ENCODE results near the gene GPATCH11. TPM values are rescaled to one million over a fixed set of nuclear protein-coding genes. Genes with fewer than 3 reads are reported as not detected.
A peak's percentile ranks its signal among the peaks of the same experiment; 100 is the strongest.

The GPATCH11 gene
- total and polyA plus RNA-seq, 3 experiments from 2014 or later = 9.0 to 20.2 (median 17.8) TPM

- peaks cover 22 to 25% (median 24%) of the 10 kb centered on the region in 3 donors for H3K4me1 Mint-ChIP-seq
- no peaks in the 10 kb centered on the region for H3K9me3 Mint-ChIP-seq
- POLR2A ChIA-PET = interaction anchor here (0.6 kb wide), 1 partner anchor 10 kb away, joined by 4 read pairs; no protein-coding TSS in a partner anchor
- Histone ChIP-seq H3K4me3 (ENCODE audit: low read length) (no peak overlapping the region), H3K27me3 (ENCODE audit: insufficient read depth, low read length, poor library complexity, severe bottlenecking) (no peaks in the 10 kb centered on the region), H3K36me3 (ENCODE audit: insufficient read depth, low read length) (peaks cover 11% of the 10 kb centered on the region), H3K4me1 (ENCODE audit: insufficient read depth, low read length) (no peaks in the 10 kb centered on the region), H3K9me3 (ENCODE audit: low read length) (no peaks in the 10 kb centered on the region), H3K27ac (ENCODE audit: low read depth, low read length) (no peak overlapping the region)
- no peak overlapping the region for H3K4me3 Mint-ChIP-seq
- no peaks in the 10 kb centered on the region for H3K27me3 Mint-ChIP-seq
- peaks cover 0 to 61% (median 14%) of the 10 kb centered on the region in 3 donors for H3K36me3 Mint-ChIP-seq
- CTCF ChIA-PET = no interaction called here
- no peak overlapping the region for H3K27ac Mint-ChIP-seq
- no peak for DNase-seq
Observed at GRCh38 chr2:37146062-37146461, 61.7 kb downstream of the GPATCH11 start.

GRCh38 chr2:37148325-37148724 is 64.0 kb downstream of the GPATCH11 start:
- no peak for DNase-seq
- peak overlapping the region in 3 of 8 donors; percentile 63 to 88 (median 70) for H3K27ac Mint-ChIP-seq
- no peaks in the 10 kb centered on the region for H3K9me3 Mint-ChIP-seq
- H3K4me1 ChIP-seq (ENCODE audit: insufficient read depth, low read length) = no peaks in the 10 kb centered on the region
- H3K4me1 Mint-ChIP-seq = peaks cover 40 to 48% (median 44%) of the 10 kb centered on the region in 3 donors
- CTCF ChIA-PET = interaction anchor here (1.1 to 1.7 kb wide), 2 partner anchors 46 to 53 kb away, joined by 3 read pairs; no protein-coding TSS in a partner anchor
- POLR2A ChIA-PET = no interaction called here
- no peak overlapping the region for H3K4me3 ChIP-seq (ENCODE audit: low read length)
- no peak overlapping the region for H3K27ac ChIP-seq (ENCODE audit: low read depth, low read length)
- peaks cover 11% of the 10 kb centered on the region for H3K36me3 ChIP-seq (ENCODE audit: insufficient read depth, low read length)
- peaks cover 7 to 54% (median 15%) of the 10 kb centered on the region in 3 donors for H3K36me3 Mint-ChIP-seq
- no peaks in the 10 kb centered on the region for H3K9me3 ChIP-seq (ENCODE audit: low read length)
- H3K27me3 Mint-ChIP-seq = no peaks in the 10 kb centered on the region
- no peak overlapping the region for H3K4me3 Mint-ChIP-seq
- H3K27me3 ChIP-seq (ENCODE audit: insufficient read depth, low read length, poor library complexity, severe bottlenecking) = no peaks in the 10 kb centered on the region

Other genes starting within 250 kb of the GPATCH11 start
- gene STRN, start 118.0 kb upstream of the GPATCH11 start, total RNA-seq = 10 to 100 TPM; 26.9 to 28.3 TPM
- 10.5 TPM for gene STRN, start 118.0 kb upstream of the GPATCH11 start, polyA plus RNA-seq
- gene HEATR5B, start 146 bp upstream of the GPATCH11 start, total RNA-seq = 10 to 100 TPM; 18.2 to 20.0 TPM
- 11.4 TPM for gene HEATR5B, start 146 bp upstream of the GPATCH11 start, polyA plus RNA-seq
- gene EIF2AK2, start 72.5 kb downstream of the GPATCH11 start, total RNA-seq = 10 to 100 TPM; 36.0 to 39.8 TPM
- 42.6 TPM for gene EIF2AK2, start 72.5 kb downstream of the GPATCH11 start, polyA plus RNA-seq
- not detected for gene SULT6B1, start 104.2 kb downstream of the GPATCH11 start, total RNA-seq
- gene SULT6B1, start 104.2 kb downstream of the GPATCH11 start, polyA plus RNA-seq = not detected
- 10 to 100 TPM; 33.7 to 35.0 TPM for gene CEBPZOS, start 112.0 kb downstream of the GPATCH11 start, total RNA-seq
- 43.6 TPM for gene CEBPZOS, start 112.0 kb downstream of the GPATCH11 start, polyA plus RNA-seq
- 100 to 1,000 TPM; 100 to 104 TPM for gene CEBPZ, start 147.1 kb downstream of the GPATCH11 start, total RNA-seq
- 31.1 TPM for gene CEBPZ, start 147.1 kb downstream of the GPATCH11 start, polyA plus RNA-seq
- gene NDUFAF7, start 147.1 kb downstream of the GPATCH11 start, total RNA-seq = 10 to 100 TPM; 20.3 to 20.4 TPM
- gene NDUFAF7, start 147.1 kb downstream of the GPATCH11 start, polyA plus RNA-seq = 6.8 TPM
- gene PRKD3, start 240.3 kb downstream of the GPATCH11 start, total RNA-seq = 10 to 100 TPM; 38.3 to 38.4 TPM
- 22.9 TPM for gene PRKD3, start 240.3 kb downstream of the GPATCH11 start, polyA plus RNA-seq

Measured in CD8-positive, alpha-beta memory T cell (primary cell).